ENCODE results near the gene MB.

DNA sequence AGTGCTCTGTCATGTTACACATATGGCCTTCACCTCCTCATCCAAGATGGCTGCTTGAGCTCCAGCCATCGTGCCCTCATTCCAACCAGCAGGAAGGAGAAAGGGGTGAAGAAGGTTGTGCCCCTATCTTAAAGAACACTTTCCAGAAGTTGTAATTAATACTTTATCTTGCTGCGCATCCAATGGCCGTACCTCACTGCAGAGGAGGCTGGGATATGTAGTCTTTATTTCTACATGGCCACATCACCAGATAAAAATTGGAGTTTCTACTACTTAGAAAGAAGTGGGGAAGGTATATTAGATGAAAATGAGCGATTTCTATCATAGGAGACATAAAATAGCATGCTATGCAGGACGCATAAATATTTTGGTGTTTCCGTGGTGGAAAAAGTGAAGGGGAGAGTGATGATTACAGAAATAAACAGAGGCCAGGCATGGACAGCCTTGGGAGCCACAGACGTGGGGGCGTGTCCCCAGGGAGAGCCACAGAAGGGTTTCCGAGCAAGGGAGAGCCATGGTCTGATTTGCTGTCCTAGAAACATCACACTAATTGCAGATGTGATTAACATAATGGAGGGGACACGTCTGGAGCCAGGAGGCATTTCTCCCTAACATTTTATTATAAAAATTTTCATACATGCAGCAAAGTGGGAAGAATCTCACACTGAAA lies 8.8 kb upstream of the MB start:
- TF ChIP-seq, protein P1, sequence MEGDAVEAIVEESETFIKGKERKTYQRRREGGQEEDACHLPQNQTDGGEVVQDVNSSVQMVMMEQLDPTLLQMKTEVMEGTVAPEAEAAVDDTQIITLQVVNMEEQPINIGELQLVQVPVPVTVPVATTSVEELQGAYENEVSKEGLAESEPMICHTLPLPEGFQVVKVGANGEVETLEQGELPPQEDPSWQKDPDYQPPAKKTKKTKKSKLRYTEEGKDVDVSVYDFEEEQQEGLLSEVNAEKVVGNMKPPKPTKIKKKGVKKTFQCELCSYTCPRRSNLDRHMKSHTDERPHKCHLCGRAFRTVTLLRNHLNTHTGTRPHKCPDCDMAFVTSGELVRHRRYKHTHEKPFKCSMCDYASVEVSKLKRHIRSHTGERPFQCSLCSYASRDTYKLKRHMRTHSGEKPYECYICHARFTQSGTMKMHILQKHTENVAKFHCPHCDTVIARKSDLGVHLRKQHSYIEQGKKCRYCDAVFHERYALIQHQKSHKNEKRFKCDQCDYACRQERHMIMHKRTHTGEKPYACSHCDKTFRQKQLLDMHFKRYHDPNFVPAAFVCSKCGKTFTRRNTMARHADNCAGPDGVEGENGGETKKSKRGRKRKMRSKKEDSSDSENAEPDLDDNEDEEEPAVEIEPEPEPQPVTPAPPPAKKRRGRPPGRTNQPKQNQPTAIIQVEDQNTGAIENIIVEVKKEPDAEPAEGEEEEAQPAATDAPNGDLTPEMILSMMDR (conservative IDR thresholded peaks at IDR 0.05; ENCODE audit: low read depth in 2 of 2): no peak
- TF ChIP-seq CREB1 (CRISPR knock-in tag; IDR thresholded peaks at IDR 0.05; ENCODE audit: low read depth) (no peak), REST (IDR thresholded peaks at IDR 0.05; ENCODE audit: unreplicated experiment) (no peak), EZH2 (IDR thresholded peaks at IDR 0.05; ENCODE audit: low read depth, unreplicated experiment) (no peak)
